Large intestine (tissue), 3 donors: ENCODE results near the gene GOLGA6L10. TPM values are rescaled to one million over a fixed set of nuclear protein-coding genes. Genes with fewer than 3 reads are reported as not detected.
"Not testable (repeated sequence)": the region's sequence is repeated elsewhere in the genome, so short reads cannot be mapped to it uniquely, and the experiment has no call there.

Experiments used
- DNase-seq, 2 donors: peaks; one replicate each; pipeline versions ENCODE4 v3.0.0 to v3.0.0-alpha.2; 2013
- H3K27ac ChIP-seq: one replicate; pipeline ENCODE4 v1.5.1; 2013; ENCODE audit warnings: low read length
- H3K27me3 ChIP-seq: 2 replicates; pipeline ENCODE4 v1.6.1; 2013; ENCODE audit warnings: low read length; ENCODE audit not compliant: control insufficient read depth, insufficient read depth
- H3K36me3 ChIP-seq: 2 replicates; pipeline ENCODE4 v1.6.1; 2013; ENCODE audit warnings: low read length; ENCODE audit not compliant: control insufficient read depth, insufficient read depth
- H3K4me1 ChIP-seq: one replicate; pipeline ENCODE4 v1.6.1; 2013; ENCODE audit warnings: low read length; ENCODE audit not compliant: control insufficient read depth, insufficient read depth
- H3K4me3 ChIP-seq: one replicate; pipeline ENCODE4 v1.5.1; 2013; ENCODE audit warnings: low read length
- H3K9me3 ChIP-seq: one replicate; pipeline ENCODE4 v1.6.1; 2013; ENCODE audit warnings: mild to moderate bottlenecking, low read depth, low read length, moderate library complexity; ENCODE audit not compliant: control insufficient read depth
- WGBS: methylation state at CpG from one replicate; pipeline ENCODE4 v1.1.5; 2013; ENCODE audit warnings: low lambda C conversion rate; ENCODE audit not compliant: insufficient coverage; 5-methylcytosine and 5-hydroxymethylcytosine counted together
- polyA plus RNA-seq: library from polyadenylated mRNA; unstranded; fragments of 120-200 nt; gene quantifications from one replicate; pipeline ENCODE4 v1.2.1, GENCODE V29; 2013

Gene GOLGA6L10
- polyA plus RNA-seq, 1 donor = 7.4 TPM

GRCh38 chr15:82332711-82333602, 16.3 kb downstream of the GOLGA6L10 start:
- H3K27me3 ChIP-seq, H3K9me3 ChIP-seq, H3K36me3 ChIP-seq, H3K4me3 ChIP-seq, H3K4me1 ChIP-seq, H3K27ac ChIP-seq: not testable (repeated sequence)
- DNase-seq = peak in 1 of 2 donors; percentile 23
- WGBS = no CpG with 5 or more reads among the region's 13 CpGs

GRCh38 chr15:82331576-82332304, 17.5 kb downstream of the GOLGA6L10 start:
- not testable (repeated sequence) for H3K9me3 ChIP-seq, H3K4me3 ChIP-seq, H3K4me1 ChIP-seq, H3K27me3 ChIP-seq, H3K27ac ChIP-seq, DNase-seq, H3K36me3 ChIP-seq
- no CpG with 5 or more reads among the region's 3 CpGs for WGBS

GRCh38 chr15:82330921-82331320, 18.4 kb downstream of the GOLGA6L10 start:
- H3K4me3 ChIP-seq, H3K4me1 ChIP-seq, H3K9me3 ChIP-seq, H3K27ac ChIP-seq, H3K36me3 ChIP-seq, H3K27me3 ChIP-seq, DNase-seq: not testable (repeated sequence)
- no CpG with 5 or more reads among the region's 11 CpGs for WGBS

DNA sequence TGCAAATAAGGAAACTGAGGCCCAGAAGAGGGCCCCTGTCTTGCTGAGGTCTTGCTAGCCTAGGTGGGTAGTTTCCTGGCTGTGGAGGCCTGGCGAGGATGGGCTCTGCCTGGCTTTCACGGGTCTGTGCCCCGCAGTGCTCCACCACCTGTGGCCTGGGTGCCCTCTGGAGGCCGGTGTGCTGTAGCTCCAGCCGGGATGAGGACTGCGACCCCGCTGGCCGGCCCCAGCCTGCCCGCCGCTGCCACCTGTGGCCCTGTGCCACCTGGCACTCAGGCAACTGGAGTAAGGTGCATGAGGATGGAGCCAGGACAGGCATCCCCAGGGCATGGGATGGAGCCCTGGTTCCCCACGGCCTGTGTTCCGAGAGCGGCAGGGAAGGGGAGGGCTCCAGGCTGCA, 20.2 kb downstream of the GOLGA6L10 start:
- H3K4me1 ChIP-seq, H3K4me3 ChIP-seq: not testable (repeated sequence)

GRCh38 chr15:82327372-82327771, 21.9 kb downstream of the GOLGA6L10 start:
- H3K27ac ChIP-seq, H3K9me3 ChIP-seq, DNase-seq, H3K4me3 ChIP-seq, H3K27me3 ChIP-seq, H3K36me3 ChIP-seq, H3K4me1 ChIP-seq: not testable (repeated sequence)
- no CpG with 5 or more reads among the region's 10 CpGs for WGBS

More for the DNA sequence above, 20.2 kb downstream of the GOLGA6L10 start:
- not testable (repeated sequence) for H3K27me3 ChIP-seq, H3K9me3 ChIP-seq, H3K27ac ChIP-seq, H3K36me3 ChIP-seq, DNase-seq
- whole genome bisulfite sequencing = no CpG with 5 or more reads among the region's 13 CpGs

GRCh38 chr15:82326896-82327295, 22.4 kb downstream of the GOLGA6L10 start:
- not testable (repeated sequence) for DNase-seq
- WGBS = no CpG with 5 or more reads among the region's 23 CpGs

GRCh38 chr15:82325646-82326045, 23.6 kb downstream of the GOLGA6L10 start:
- not testable (repeated sequence) for H3K9me3 ChIP-seq, H3K4me1 ChIP-seq, H3K27ac ChIP-seq, H3K27me3 ChIP-seq, DNase-seq, H3K4me3 ChIP-seq, H3K36me3 ChIP-seq
- no CpG with 5 or more reads among the region's 10 CpGs for WGBS

More at GRCh38 chr15:82326896-82327295, 22.4 kb downstream of the GOLGA6L10 start:
- H3K36me3 ChIP-seq, H3K27ac ChIP-seq, H3K27me3 ChIP-seq, H3K4me3 ChIP-seq, H3K9me3 ChIP-seq, H3K4me1 ChIP-seq: not testable (repeated sequence)

DNA sequence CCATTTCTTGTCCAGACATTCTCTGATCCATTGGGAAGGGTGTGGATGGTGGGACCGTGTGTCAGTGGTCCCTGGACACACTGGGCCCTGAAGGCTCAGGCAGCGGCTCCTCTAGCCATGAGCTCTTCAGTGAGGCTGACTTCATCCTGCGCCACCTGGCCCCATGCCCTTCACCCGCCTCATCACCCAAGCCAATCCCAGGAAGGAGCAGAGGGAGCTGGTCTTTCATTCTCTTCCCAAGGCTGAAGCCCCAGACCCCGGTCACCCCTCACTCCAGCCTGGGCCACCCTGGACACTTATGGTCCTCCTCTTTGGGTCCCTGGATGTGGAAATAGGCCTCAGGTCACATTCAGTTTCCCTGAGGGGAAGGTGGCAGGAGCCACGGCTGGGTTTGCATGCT, 24.4 kb downstream of the GOLGA6L10 start:
- H3K27ac ChIP-seq, H3K36me3 ChIP-seq, H3K27me3 ChIP-seq, H3K9me3 ChIP-seq, H3K4me3 ChIP-seq, DNase-seq, H3K4me1 ChIP-seq: not testable (repeated sequence)
- WGBS = no CpG with 5 or more reads among the region's 6 CpGs

GRCh38 chr15:82322488-82322887, 26.8 kb downstream of the GOLGA6L10 start:
- H3K4me1 ChIP-seq, H3K36me3 ChIP-seq, H3K27ac ChIP-seq, H3K27me3 ChIP-seq, H3K9me3 ChIP-seq, DNase-seq, H3K4me3 ChIP-seq: not testable (repeated sequence)
- no CpG with 5 or more reads among the region's 10 CpGs for WGBS

DNA sequence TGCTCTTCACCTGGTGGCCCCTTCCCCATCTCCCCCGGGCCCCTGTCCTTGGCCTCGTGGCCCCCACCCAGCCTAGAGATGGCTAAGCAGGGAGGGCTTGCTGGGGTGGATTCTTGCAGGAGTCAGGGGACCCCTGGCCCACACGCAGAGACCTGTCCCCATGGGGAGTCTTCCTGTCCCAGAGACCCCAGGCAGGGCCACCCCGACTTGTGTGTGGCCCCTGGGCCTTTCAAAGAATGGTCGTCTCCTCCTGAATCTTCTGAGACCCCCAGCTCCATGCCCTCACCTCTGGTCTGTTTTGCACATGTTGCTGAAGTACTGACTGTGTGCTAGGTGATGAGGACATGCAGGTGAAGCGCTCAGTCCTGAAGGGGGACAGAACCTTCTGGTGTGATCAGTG, 28.4 kb downstream of the GOLGA6L10 start:
- not testable (repeated sequence) for H3K36me3 ChIP-seq, H3K4me1 ChIP-seq, DNase-seq, H3K4me3 ChIP-seq, H3K27me3 ChIP-seq, H3K9me3 ChIP-seq, H3K27ac ChIP-seq
- no CpG with 5 or more reads among the region's 6 CpGs for WGBS
